K562 (cell line): Measurements from ENCODE around the gene PLA2G4D. TPM values are rescaled to one million over a fixed set of nuclear protein-coding genes. Genes with fewer than 3 reads are reported as not detected.

Experiments
- CBX5 ChIP-seq: IDR thresholded peaks from 2 replicates; pipeline ENCODE4 v1.6.1; 2014; ENCODE audit warnings: low read depth, borderline replicate concordance
- SMAD1 ChIP-seq: fragments of 150-350 bp; IDR thresholded peaks from 2 replicates; pipeline ENCODE4 v1.6.1; 2014; ENCODE audit warnings: low read length, low read depth; ENCODE audit not compliant: partially characterized antibody
- ZMIZ1 ChIP-seq, 2 experiments: fragments of 150-350 bp in 1 of 2; IDR thresholded peaks; 2 replicates each; pipeline ENCODE4 v1.6.1; 2012 to 2016; ENCODE audit warnings: low read depth in 2 of 2, low read length in 2 of 2, mild to moderate bottlenecking in 1 of 2, moderate library complexity in 1 of 2
- ZNF174 ChIP-seq: fragments of 250-450 bp; sonication (Bioruptor Pico); IDR thresholded peaks from 2 replicates; pipeline ENCODE4 v1.4.0; 2020; ENCODE audit warnings: mild to moderate bottlenecking
- ZNF445 ChIP-seq: fragments of 250-450 bp; sonication (Bioruptor Pico); IDR thresholded peaks from 2 replicates; pipeline ENCODE4 v1.4.0; 2020; ENCODE audit warnings: low read depth, mild to moderate bottlenecking, moderate library complexity
- polyA plus RNA-seq, 8 experiments: library from polyadenylated mRNA; depleted of rRNA in 4 of 8; stranded (reverse) in 5 of 8; unstranded in 3 of 8; fragments of >200 nt; fragmentation: Nextera tagmentation in 2 of 8; fragmentation: Illumina TruSeq in 1 of 8; extraction: Ambion mirVana in 2 of 8; extraction: Trizol in 1 of 8; gene quantifications; 2 replicates each; pipeline versions ENCODE4 v1.2.1 to v1.2.3, GENCODE V29; 2011 to 2014; ENCODE audit warnings: inconsistent platforms in 1 of 8, missing spikeins in 1 of 8
- total RNA-seq, 7 experiments: library from RNA; depleted of rRNA in 6 of 7; stranded (reverse); fragments of >200 nt in 6 of 7; fragmentation: Illumina TruSeq in 2 of 7; extraction: Trizol in 2 of 7; gene quantifications; 2 replicates each; pipeline versions ENCODE4 v1.2.1 to v1.2.3, GENCODE V29; 2011 to 2021; ENCODE audit warnings: low replicate concordance in 1 of 7
- TF ChIP-seq, protein P1 (sequence below): fragments of 250-450 bp; sonication (Bioruptor Pico); IDR thresholded peaks from 2 replicates; pipeline ENCODE4 v1.4.0; 2020

PLA2G4D gene
- total and polyA plus RNA-seq, 9 of the 15 experiments (the other 6 are each of a cell fraction or from before 2014, with no cell fraction given), result 0.04 TPM; not detected in 8

GRCh38 chr15:42065033-42065432 lies 29.3 kb downstream of the PLA2G4D start (continued):
- TF ChIP-seq ZMIZ1 (IDR thresholded peaks at IDR 0.05; ENCODE audit: low read depth in 2 of 2, low read length in 2 of 2) (no peak), SMAD1 (no peak), ZNF445 (CRISPR knock-in tag) (no peak), CBX5 (no peak), ZNF174 (CRISPR knock-in tag) (no peak)
- TF ChIP-seq, protein P1, sequence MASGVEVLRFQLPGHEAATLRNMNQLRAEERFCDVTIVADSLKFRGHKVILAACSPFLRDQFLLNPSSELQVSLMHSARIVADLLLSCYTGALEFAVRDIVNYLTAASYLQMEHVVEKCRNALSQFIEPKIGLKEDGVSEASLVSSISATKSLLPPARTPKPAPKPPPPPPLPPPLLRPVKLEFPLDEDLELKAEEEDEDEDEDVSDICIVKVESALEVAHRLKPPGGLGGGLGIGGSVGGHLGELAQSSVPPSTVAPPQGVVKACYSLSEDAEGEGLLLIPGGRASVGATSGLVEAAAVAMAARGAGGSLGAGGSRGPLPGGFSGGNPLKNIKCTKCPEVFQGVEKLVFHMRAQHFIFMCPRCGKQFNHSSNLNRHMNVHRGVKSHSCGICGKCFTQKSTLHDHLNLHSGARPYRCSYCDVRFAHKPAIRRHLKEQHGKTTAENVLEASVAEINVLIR (CRISPR knock-in tag), result no peak
- TF ChIP-seq, all 486 proteins: peak for 0
